ENCODE measurements around the gene QRSL1. TPM values are rescaled to one million over a fixed set of nuclear protein-coding genes. Genes with fewer than 3 reads are reported as not detected.

The QRSL1 gene
- total RNA-seq, 1 donor: 16.0 TPM

GRCh38 chr6:106648651-106649308, 19.4 kb downstream of the QRSL1 start:
- H3K4me3 ChIP-seq (ENCODE audit: low read depth, low read length): no peak overlapping the region
- DNase-seq (ENCODE audit: low read depth): no peak
- TF ChIP-seq CTCF (IDR thresholded peaks at IDR 0.05; ENCODE audit: insufficient read depth, low read depth, low read length): no peak

GRCh38 chr6:106658469-106658868, 29.1 kb downstream of the QRSL1 start:
- no peak overlapping the region for H3K4me3 ChIP-seq (ENCODE audit: low read depth, low read length)
- no peak for DNase-seq (ENCODE audit: low read depth)
- TF ChIP-seq CTCF (IDR thresholded peaks at IDR 0.05; ENCODE audit: insufficient read depth, low read depth, low read length): no peak

- DNase-seq (ENCODE audit: low read depth): no peak
- TF ChIP-seq CTCF (IDR thresholded peaks at IDR 0.05; ENCODE audit: insufficient read depth, low read depth, low read length): no peak
- H3K4me3 ChIP-seq (ENCODE audit: low read depth, low read length): no peak overlapping the region
Measured at GRCh38 chr6:106659859-106660258, 30.5 kb downstream of the QRSL1 start.

GRCh38 chr6:106662458-106662857, 33.1 kb downstream of the QRSL1 start:
- no peak for DNase-seq (ENCODE audit: low read depth)
- no peak for TF ChIP-seq CTCF (IDR thresholded peaks at IDR 0.05; ENCODE audit: insufficient read depth, low read depth, low read length)
- no peak overlapping the region for H3K4me3 ChIP-seq (ENCODE audit: low read depth, low read length)

GRCh38 chr6:106666282-106667021, 37.1 kb downstream of the QRSL1 start:
- no peak for DNase-seq (ENCODE audit: low read depth)
- H3K4me3 ChIP-seq (ENCODE audit: low read depth, low read length): no peak overlapping the region
- TF ChIP-seq CTCF (IDR thresholded peaks at IDR 0.05; ENCODE audit: insufficient read depth, low read depth, low read length): no peak

GRCh38 chr6:106667022-106667402, 37.6 kb downstream of the QRSL1 start:
- TF ChIP-seq CTCF (IDR thresholded peaks at IDR 0.05; ENCODE audit: insufficient read depth, low read depth, low read length): no peak
- no peak for DNase-seq (ENCODE audit: low read depth)
- H3K4me3 ChIP-seq (ENCODE audit: low read depth, low read length): no peak overlapping the region
